ENCODE results near the gene PARP4. TPM values are rescaled to one million over a fixed set of nuclear protein-coding genes. Genes with fewer than 3 reads are reported as not detected.
"Not testable (repeated sequence)": the region's sequence is repeated elsewhere in the genome, so short reads cannot be mapped to it uniquely, and the experiment has no call there.

The PARP4 gene
- total RNA-seq, 1 donor from 2014 or later: 69.3 TPM

DNA sequence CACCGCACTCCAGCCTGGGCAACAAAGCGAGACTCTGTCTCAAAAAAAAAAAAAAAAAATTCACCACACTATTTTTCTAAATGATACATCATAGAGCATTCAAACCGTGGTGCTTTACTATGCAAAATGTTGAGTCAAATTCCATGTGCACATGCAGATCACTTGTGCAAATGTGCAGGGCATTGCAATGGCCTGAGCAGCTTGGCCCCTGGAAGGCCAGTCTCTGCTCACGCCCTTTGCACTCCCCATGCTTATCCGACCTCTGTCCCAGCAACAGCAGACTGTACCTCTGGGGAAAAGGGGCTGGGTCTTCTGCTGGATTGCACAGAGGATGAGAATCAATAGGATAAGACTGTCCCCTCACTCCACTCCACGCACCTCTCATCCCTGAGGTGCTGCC is 58.5 kb downstream of the PARP4 start:
- intact Hi-C loops (cut with micrococcal nuclease): no loop called here

DNA sequence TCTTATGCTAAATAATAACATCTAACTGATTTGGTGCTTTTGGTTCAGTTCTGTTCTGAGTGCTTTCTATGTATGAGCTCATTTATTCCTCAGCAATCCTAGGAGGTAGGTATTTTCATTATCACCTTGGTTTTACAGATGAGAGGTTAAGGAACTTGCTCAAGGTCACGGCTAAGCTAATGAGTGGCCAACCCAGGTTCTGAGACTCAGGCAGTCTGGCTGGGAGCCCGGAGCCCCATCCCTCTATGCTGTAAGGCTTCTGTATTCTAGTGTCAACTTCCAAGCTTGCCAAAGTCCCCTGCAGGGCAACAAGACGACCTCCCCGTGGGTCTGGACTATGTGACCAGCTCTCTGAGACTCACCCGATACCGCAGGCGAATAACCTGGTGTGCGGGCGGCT is 60.5 kb downstream of the PARP4 start:
- intact Hi-C loops (cut with micrococcal nuclease): no loop called here

DNA sequence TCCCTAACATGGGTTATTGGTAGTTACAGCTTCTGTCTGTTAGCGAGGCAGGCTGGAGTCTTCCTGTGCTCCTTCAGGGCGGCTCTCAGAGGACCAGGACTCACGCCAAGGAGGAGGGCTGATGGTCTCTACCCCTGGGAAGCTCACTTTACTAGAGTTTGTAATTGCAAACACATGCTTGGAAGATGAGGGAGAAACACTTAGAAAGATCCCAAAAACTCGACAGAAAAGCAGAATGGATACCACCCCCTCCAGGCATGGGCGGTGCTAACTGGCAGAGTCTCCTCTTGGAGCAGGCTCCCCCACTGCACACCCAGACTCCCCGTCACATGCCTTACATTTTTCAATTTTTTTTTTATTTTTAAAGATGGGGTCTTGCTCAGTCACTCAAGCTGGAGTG is 62.0 kb downstream of the PARP4 start:
- intact Hi-C loops (cut with micrococcal nuclease): no loop called here

DNA sequence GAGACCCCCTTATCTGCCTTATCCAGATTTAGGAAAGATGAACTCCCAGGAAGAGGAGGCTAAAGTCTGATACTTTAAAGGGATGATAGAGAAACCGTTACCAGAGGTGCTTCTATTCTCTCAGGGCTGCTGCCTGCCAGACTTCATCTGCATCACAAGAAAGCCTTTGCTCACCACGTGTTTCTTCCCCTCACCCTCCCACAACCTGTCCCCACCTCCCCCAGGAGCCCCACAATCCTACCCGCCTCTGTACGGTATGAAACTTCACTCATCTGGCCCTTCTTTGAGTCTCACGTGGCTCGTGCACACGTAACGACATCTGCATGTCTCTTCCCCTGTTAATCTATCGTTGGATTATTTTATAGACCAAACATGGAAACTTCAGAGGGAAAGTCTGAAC is 67.7 kb downstream of the PARP4 start:
- intact Hi-C loops (cut with micrococcal nuclease): not testable (repeated sequence)

DNA sequence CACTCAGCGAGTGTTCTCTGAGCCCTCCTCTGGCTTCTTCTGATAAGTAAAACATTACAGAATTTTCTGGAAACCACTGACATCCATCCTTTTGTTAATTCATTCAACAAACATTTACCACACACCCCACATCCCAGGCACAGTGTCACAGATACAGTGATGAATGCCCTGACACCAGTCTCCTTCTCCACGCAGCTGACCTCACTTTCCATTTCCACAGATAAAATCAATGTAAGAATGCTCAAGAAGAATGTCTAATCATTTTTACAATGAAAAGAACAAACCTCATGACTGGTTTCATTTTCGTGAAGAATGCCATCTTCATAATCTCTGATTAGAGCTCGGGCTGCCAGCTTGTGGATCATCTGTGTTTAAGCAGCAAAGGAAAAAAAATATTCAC is 69.2 kb downstream of the PARP4 start:
- intact Hi-C loops (cut with micrococcal nuclease): no loop called here

DNA sequence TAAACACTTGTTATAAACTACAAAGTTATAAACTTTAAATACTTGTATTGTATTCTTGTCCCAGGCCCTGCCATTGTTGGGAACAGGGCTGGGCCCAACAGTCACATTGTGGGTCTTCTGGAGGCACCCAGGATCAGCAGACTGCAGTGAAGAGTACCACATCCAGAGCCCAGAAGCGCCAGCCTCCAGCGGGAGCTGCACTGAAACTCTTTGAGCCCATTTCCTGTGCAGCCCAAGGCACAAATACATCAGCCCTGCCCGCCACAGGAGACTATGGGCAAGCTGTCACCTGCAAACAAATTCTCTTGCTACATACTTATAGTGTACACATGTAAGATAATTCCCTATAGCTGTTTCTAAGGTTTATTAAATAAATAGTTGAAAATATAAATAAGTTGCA is 86.5 kb downstream of the PARP4 start:
- intact Hi-C loops (cut with micrococcal nuclease): not testable (repeated sequence)

DNA sequence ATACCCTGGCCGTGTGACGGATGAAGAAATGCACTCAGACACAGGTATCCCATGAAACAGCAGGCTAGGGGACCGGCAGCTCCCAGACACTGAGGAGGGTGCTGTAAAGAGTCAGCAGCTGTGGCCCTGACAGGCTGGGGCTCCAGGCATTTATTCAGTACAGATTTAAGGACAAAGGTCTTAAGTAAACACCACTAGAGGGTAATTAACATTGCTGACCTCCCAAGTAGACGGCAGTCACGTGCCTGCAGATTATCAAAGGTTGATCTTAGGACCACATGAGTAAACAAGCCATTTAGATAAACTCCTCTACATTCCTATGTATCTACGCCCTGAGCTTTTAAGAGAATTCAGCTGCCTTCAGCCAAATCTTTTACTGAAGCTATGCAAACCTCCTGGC is 92.9 kb downstream of the PARP4 start:
- intact Hi-C loops (cut with micrococcal nuclease): not testable (repeated sequence)

DNA sequence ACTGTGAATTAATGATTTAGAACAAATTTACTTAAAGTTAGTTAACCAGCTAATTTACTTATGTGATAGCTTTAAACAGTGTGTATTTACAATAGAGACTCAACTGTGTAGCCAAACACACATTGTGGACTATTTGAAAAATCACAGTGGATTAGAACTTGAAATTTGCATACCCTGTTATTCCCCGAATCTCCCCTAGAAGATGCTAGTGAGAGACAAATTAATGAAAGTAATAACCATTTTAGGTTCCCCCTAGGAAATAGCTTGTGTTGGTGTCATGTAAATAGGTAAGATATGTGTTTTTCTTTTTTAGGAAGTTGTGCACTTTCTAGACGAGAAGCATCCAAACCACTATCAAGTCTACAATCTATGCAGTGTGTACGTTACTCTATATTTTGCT is 104.7 kb downstream of the PARP4 start:
- intact Hi-C loops (cut with micrococcal nuclease): no loop called here

DNA sequence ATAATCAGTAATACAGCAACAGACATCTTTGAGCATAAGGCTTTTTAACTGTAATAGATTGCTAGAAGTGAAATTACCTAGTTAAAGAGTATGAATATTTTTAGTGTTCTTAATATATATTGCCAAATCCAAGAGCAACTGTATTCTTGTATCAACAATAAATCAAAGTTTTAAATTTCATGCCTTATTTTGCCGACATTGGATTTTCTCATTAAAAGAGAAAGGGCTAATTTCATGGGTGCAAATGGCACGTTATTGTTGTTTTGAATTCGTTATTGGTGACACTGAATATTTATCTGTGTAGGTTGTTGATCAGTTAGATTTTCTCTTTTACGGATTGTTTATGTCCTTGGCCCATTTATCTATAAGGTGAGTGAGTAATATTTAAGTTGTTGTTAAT is 106.1 kb downstream of the PARP4 start:
- intact Hi-C loops (cut with micrococcal nuclease): no loop called here

DNA sequence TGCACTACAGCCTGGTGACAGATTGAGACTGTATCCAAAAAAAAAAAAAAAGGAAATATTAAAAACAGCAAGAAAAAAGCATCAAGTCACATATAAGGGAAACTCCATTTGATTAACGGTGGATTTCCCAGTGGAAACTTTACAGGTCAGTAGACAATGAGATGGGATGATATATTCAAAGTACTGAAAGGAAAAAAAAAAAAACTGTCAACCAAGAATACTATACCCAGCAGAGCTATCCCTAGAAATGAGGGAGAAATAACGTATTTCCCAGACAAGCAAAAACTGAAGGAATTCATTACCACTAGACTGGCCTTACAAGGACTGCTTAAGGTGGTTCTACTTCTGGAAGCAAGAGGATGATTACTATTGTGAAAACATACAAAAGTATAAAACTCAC is 115.8 kb downstream of the PARP4 start:
- intact Hi-C loops (cut with micrococcal nuclease): no loop called here

DNA sequence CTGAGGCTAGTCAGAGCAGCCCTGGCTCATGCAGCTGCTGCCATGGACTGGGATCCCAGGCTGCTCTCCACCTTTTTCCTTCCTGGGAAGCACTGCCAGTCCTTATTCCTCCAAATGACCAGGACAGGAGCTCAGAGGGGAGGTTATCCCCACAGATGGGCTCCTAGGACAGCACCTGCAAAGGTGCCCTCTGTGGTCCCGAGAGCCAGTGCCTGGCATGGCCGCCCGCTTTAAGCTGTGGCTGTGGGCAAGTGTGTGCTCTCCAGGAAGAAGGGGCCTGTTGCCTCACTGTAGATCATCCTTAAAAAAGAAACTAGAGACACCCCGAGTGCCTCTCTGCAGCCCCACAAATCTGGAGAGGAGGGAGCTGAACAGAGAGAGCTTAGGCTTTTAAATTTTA is 119.6 kb downstream of the PARP4 start:
- intact Hi-C loops (cut with micrococcal nuclease): no loop called here

DNA sequence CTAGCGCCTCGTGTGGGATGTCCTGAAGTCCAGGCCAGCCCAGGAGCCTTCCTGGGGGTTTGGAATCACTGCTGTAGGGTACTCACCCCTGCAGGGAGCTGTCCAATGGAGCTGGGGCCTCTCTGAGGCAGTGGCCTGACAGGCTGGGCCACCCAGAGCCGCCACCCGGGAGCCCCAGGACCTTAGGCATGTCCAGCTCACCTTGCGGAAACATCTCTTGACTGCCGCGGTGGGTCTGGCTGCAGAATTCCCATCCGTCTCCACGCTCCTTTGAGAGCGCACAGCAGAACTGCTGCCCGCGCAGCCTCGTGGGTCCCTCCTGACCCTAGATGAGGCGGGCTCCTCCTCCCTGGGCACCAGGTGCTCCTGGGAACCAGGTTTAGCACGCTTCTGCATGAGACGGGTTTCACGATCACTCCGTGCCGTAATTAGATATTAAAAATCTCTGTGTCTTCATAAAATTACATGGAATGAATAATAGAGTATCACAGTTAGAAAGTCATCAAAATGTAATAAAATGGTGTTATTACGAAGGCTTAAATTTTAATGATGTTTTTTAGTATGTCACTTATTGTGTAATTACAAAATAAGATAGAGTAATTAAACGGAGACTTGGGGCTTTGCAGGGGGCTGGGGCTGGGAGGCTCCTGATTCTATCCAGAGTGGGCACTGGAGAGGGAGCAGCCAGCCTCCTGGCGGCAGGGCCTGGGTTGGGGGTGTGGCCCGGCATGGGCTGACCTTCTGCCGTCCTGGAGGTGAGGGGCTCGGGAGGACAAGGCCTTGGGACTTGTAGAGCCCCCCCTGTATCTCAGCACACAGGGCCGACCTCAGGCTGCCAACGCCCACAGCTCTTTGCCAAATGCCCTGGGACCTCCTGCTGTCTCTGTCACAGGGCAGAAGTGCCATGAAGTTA is 120.6 kb downstream of the PARP4 start:
- intact Hi-C loops (cut with micrococcal nuclease): not testable (repeated sequence)

DNA sequence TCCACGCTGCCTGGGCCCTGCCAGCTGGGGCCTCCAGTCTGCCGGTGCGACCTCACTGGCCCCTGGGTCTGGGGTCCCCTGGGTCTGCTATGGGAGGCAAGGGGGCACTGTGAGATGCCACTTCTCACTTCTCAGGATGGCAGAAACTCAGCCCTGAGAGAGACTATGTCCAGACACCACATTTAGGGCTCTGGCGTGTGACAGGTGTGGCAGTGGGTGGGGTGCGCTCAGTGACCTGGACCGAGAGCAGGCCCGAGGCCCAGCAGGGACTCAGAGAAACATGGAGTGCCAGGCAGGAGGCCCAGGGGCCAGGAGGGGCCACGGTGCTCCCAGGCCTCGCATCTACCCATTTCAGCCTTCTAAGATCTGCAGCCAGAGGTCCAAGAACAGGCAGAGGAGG is 121.8 kb downstream of the PARP4 start:
- intact Hi-C loops (cut with micrococcal nuclease): not testable (repeated sequence)

DNA sequence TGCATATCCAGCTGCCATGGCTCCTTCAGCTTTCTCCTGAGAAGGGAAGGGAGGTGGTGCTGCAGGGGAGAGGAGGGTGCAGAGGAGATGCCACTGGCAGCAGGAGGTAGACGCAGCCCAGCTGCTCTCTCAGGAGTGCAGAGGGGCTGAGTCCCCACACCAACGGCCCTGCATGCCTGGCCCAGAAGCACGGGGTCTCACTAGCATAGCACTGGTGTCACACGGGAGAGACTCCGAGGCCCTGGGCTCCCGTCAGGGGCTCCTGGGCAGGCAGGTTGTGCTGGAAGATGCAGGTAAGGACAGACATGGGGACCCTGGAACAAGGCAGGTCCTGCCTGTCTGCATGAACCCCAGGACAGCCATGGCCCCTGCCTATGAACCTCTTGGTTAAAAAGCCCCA is 123.1 kb downstream of the PARP4 start:
- intact Hi-C loops (cut with micrococcal nuclease): no loop called here

DNA sequence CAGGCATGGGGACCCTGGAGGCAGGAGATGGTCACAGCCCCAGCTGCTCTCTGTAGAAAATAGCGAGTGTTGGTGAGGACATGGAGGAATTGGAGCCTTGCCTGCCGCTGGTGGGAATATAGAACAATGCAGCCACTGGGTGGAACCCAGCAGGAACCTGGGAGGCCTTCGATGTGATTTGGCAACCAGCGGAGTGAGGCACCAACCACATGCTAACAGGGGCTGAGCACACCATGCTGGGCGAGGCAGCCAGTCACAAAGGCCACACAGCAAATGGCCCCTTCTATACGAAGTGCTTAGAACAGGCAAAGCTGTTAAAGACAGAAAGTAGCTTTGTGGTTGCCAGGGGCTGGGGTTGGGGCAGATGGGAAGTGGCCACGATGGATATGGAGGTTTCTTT is 123.8 kb downstream of the PARP4 start:
- intact Hi-C loops (cut with micrococcal nuclease): not testable (repeated sequence)

DNA sequence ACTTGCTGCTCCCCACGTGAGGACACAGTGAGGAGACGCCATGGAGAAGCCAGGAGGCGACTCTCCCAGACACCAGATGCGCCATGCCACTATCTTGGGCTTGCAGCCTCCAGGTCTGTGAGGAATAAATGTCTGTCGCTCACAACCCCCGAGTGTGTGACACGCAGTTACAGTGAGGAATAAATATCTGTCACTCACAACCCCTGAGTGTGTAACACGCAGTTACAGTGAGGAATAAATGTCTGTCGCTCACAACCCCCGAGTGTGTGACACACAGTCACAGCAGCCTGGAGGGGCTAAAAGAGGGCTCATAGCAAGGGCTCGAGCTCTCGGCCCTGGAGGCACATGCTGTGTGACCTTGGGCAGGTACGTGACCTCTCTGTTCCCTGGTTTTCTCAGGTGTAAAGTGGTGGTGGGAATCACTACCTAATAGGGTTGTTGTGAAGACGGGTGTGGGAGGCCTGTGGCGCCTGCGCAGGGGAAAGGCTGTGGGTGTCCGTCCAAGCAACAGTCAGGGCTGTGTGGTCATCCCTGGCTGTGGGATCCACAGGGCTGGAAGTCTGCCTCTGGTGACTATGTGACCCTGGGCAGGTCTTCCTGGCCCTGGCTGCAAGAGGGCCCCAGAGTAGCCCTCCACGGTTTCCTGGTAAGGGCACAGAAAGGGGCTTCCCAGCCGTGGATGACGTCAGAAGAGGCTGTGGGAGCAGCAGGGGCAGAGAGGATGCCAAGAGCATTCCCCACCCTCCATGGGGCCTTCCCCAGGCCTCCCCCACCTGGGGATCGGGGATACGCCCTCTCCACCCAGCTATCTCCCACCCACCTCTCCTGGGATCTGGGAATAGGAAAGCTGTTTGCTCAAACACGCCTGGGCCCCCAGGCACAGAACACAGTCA is 125.5 kb downstream of the PARP4 start:
- intact Hi-C loops (cut with micrococcal nuclease): no loop called here

DNA sequence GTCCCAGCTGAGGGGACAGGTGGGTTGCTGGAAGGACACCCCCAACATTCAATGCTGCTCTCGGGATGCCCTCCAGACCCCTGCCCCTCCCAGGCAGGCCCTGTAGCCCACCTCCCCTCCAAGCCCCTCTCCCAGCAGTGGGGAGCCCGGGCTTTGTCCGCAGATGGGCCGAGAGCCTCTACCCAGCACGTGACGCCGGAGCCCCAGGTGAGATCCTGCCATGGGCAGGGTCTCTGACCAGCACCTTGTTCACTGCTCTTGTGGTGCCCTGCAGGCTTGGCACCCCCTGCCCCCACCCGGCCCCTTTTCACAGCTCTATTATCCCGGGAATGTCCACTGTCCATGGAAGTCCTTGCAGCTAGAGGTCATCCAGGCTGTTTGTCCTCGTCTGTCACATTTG is 126.7 kb downstream of the PARP4 start:
- intact Hi-C loops (cut with micrococcal nuclease): no loop called here

DNA sequence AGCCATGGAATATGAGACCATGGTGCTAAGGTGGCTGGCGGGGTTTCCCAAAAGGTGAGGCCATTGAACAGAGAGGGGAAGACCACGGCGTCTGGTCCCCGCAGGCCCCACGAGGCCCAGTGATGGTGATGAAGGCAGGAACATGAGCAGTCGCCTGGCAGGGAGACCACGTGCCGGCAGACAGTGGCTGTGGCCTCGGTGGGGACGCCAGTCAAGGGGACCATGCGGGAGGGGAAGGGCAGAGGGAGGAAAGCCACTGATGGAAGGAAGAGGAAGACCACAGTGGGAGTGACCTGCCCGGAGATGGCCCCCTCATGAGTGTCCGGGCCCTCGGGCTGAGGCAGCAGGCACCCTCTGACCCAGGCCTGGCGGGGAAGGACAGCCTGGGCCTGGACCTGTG is 127.6 kb downstream of the PARP4 start:
- intact Hi-C loops (cut with micrococcal nuclease): not testable (repeated sequence)

DNA sequence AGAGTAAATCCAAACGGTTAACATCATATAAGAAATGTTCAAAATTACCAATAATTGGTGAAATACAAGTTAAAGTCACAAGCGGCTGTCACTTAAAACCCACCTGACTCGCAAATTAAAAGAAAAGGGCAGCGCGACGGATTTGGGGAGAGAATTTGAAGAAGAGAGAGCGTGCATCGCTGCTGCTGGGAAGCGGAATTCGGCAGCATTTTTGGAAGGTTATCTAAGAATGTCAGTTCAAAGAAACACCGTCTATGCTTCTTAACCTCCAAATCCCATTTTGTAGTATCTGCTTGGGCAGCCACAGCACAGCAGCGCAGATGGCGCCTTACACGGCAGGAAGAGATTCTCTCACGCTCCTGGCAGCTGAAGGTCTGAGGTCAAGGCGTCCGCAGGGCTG is 128.5 kb downstream of the PARP4 start:
- intact Hi-C loops (cut with micrococcal nuclease): not testable (repeated sequence)

DNA sequence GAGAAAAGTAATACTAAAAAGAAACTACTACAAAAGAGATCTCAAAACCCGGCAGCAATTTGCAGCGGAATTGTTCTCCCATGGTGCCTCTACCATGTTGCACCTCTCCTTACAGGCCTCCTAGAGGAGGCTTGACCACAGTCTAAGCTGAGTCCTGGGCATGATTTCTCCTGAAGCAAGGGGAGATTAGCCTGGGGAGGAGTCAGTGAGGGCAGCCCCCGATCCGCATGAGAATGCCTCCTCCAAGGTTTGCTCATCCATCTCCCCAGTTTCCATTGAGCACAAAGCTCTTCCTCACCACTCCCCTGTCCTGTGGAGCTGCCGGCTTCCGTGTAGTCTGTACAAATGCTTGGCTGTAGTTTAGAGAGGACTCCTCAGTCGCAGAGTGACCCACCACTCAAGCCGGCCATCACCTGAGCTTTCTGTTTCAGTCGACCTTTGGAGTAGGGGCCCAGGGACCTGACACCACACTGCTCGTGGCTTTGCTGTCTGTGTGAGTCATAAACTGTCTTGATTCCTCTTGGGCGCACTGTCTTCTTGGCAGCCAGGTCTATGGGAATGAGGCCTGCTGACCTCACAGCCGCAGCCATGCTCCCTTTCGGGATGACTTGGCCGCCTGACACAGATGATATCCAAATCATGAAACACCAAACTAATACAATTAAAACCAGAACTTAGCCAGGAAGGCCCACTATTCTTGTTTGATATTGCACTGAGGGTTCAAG is 130.9 kb downstream of the PARP4 start:
- intact Hi-C loops (cut with micrococcal nuclease): no loop called here

DNA sequence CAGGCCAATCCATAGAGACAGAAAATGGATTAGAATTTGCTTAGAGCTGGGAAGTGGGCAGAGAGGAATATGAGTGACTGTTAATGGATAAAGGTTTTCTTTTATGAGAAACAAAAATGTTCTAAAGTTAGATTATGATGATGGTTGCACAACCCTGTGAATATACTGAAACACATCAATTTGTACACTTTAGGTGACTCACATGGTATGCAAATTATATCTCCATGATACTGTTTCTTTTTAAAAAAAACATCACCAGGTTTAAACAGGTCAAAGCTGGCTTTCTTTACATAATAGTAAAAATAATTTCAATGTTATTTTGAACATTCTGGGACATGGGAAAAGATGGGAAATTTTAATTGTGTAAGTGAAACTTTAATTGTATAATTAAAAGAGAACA is 131.7 kb downstream of the PARP4 start:
- intact Hi-C loops (cut with micrococcal nuclease): not testable (repeated sequence)

DNA sequence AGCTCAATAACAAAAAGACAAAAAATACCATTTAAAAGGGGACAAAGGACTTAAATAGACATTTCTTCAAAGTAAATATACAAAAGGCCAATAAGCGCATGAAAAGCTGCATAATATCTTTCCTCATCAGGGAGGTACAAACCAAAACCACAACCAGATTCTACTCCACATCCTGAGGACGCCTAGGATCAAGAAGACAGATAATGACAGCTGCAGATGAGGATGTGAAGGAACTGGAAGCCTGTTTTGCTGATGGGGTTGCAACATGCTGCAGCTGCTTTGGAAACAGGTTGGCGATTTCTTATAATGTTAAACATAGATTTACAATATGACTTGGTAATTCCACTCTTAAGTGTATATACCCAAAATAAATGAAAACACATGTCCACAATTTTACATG is 132.4 kb downstream of the PARP4 start:
- intact Hi-C loops (cut with micrococcal nuclease): not testable (repeated sequence)

All from T-helper 2 cell treated with Interferon-gamma antibody and Interleukin-4, amounts not matched to agents 100 ng/mL and 5 ng/mL, for 36 hours (primary cell).